Measurements from ENCODE around the gene METTL14. TPM values are rescaled to one million over a fixed set of nuclear protein-coding genes. Genes with fewer than 3 reads are reported as not detected.

Gene METTL14
- total and polyA plus RNA-seq, 8 donors = 3.5 to 28.0 (median 16.5) TPM

DNA sequence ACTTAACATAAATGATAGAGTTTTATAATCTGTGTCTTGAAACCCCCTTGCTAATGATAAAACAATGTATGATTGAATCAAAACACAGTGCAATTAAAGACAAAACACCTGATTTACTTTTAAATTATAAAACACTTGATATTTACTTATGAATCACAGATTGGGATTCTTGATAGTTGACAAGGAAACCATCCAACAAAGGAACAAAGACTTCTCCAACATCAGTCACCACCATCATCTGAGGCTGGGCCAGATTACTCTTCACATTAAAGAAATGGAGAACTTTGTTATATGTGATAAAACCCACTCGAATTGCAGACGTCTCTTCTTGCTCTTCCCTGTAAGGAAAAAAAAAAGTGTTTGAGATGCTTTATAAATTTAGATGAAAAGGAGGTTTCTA, 67.4 kb downstream of the METTL14 start:
- peaks cover 0 to 22% (median 10%) of the 10 kb centered on the region in 3 donors for H3K36me3 ChIP-seq
- FAIRE-seq = no peak
- H3K4me3 ChIP-seq = no peak overlapping the region
- peaks cover 0 to 26% (median 15%) of the 10 kb centered on the region in 3 donors for H3K4me1 ChIP-seq
- no peaks in the 10 kb centered on the region for H3K9me3 ChIP-seq
- no peaks in the 10 kb centered on the region for H3K27me3 ChIP-seq
- intact Hi-C loops (cut with DNase I) = no loop called here
- TF ChIP-seq, protein P1, sequence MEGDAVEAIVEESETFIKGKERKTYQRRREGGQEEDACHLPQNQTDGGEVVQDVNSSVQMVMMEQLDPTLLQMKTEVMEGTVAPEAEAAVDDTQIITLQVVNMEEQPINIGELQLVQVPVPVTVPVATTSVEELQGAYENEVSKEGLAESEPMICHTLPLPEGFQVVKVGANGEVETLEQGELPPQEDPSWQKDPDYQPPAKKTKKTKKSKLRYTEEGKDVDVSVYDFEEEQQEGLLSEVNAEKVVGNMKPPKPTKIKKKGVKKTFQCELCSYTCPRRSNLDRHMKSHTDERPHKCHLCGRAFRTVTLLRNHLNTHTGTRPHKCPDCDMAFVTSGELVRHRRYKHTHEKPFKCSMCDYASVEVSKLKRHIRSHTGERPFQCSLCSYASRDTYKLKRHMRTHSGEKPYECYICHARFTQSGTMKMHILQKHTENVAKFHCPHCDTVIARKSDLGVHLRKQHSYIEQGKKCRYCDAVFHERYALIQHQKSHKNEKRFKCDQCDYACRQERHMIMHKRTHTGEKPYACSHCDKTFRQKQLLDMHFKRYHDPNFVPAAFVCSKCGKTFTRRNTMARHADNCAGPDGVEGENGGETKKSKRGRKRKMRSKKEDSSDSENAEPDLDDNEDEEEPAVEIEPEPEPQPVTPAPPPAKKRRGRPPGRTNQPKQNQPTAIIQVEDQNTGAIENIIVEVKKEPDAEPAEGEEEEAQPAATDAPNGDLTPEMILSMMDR (IDR thresholded peaks at IDR 0.05) = no peak
- no peak for DNase-seq
- H3K27ac ChIP-seq = no peak overlapping the region
- 61 to 71% methylated on average over 2 of the region's 2 CpGs for WGBS, 2 donors
- ATAC-seq = no peak

DNA sequence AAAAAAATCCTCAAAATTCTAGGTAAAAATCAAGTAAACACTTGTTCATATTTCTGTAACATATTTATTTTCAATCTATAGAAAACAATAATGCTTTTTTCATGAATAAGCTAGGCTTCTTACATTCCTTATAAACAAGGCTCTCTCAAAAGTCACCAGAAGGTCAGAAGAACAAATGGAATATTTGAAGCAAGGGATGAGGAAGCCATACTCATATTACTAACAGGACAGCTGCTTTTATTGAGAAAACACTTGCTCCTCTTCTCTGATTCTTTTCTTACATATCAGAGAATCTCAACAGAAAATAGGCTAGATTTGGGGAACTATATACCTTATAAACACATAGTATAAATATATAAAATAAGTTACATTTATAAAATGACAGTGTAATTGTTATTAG, 67.9 kb downstream of the METTL14 start:
- no peak for DNase-seq
- peaks cover 0 to 22% (median 10%) of the 10 kb centered on the region in 3 donors for H3K36me3 ChIP-seq
- no peak overlapping the region for H3K4me3 ChIP-seq
- TF ChIP-seq, protein P1 (IDR thresholded peaks at IDR 0.05) = no peak
- H3K4me1 ChIP-seq = peaks cover under 1 to 26% (median 20%) of the 10 kb centered on the region in 3 donors
- no peak overlapping the region for H3K27ac ChIP-seq
- no peak for FAIRE-seq
- H3K9me3 ChIP-seq = no peaks in the 10 kb centered on the region
- H3K27me3 ChIP-seq = no peaks in the 10 kb centered on the region
- no peak for ATAC-seq
- intact Hi-C loops (cut with DNase I) = no loop called here

DNA sequence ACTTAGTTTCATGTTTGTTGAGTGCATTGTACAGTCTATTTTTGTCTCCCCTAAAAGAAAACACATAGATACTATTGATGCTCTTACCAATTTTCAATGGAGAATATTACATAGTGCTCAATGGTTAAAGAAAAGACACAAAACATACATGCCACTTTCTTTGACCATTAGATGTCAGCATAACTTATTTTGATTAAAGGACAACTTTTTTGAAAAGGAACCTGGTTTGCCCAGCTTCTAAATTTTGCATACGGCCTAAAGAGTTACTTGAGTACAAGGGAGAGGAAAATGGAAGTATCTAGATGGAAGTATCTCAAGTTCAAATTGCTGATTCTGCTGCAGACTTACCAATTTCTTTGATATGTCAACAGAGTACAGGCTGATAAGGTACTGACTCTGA, 68.5 kb downstream of the METTL14 start:
- 64 to 76% methylated on average over 1 of the region's 1 CpG for WGBS, 2 donors
- Histone ChIP-seq H3K27me3 (no peaks in the 10 kb centered on the region), H3K4me1 (peaks cover 5 to 27% (median 25%) of the 10 kb centered on the region in 3 donors), H3K4me3 (no peak overlapping the region), H3K27ac (no peak overlapping the region), H3K36me3 (peaks cover 0 to 22% (median 10%) of the 10 kb centered on the region in 3 donors), H3K9me3 (no peaks in the 10 kb centered on the region)
- ATAC-seq = peak in 1 of 4 donors; percentile 31
- no peak for FAIRE-seq
- intact Hi-C loops (cut with DNase I) = no loop called here
- TF ChIP-seq, protein P1 (IDR thresholded peaks at IDR 0.05) = no peak
- no peak for DNase-seq

DNA sequence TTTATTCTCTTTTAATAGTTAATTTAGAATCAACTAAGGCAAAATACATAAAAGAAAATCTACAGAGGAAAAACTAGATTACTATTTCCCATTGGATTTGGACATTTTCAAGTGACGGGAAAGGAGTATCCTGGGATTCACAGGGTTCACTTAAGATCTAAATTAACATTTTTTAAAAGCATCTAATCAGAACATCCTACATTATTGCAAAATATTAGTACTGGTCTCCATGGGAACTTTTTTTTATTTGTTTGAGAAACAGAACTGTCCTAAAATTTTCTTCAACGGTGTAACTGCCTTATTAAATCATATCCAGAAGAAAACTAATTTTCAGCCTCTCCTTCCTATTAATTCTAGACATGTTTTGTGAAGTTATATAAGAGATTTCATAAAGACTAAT, 69.7 kb downstream of the METTL14 start:
- no peak overlapping the region for H3K27ac ChIP-seq
- intact Hi-C loops (cut with DNase I) = no loop called here
- peaks cover 0 to 22% (median 10%) of the 10 kb centered on the region in 3 donors for H3K36me3 ChIP-seq
- ATAC-seq (no peak), FAIRE-seq (peak; percentile 32), DNase-seq (no peak)
- H3K9me3 ChIP-seq = no peaks in the 10 kb centered on the region
- no peak overlapping the region for H3K4me3 ChIP-seq
- TF ChIP-seq, protein P1 (IDR thresholded peaks at IDR 0.05) = no peak
- peaks cover 5 to 34% (median 25%) of the 10 kb centered on the region in 3 donors for H3K4me1 ChIP-seq
- 71 to 78% methylated on average over 2 of the region's 2 CpGs for WGBS, 2 donors
- H3K27me3 ChIP-seq = no peaks in the 10 kb centered on the region

DNA sequence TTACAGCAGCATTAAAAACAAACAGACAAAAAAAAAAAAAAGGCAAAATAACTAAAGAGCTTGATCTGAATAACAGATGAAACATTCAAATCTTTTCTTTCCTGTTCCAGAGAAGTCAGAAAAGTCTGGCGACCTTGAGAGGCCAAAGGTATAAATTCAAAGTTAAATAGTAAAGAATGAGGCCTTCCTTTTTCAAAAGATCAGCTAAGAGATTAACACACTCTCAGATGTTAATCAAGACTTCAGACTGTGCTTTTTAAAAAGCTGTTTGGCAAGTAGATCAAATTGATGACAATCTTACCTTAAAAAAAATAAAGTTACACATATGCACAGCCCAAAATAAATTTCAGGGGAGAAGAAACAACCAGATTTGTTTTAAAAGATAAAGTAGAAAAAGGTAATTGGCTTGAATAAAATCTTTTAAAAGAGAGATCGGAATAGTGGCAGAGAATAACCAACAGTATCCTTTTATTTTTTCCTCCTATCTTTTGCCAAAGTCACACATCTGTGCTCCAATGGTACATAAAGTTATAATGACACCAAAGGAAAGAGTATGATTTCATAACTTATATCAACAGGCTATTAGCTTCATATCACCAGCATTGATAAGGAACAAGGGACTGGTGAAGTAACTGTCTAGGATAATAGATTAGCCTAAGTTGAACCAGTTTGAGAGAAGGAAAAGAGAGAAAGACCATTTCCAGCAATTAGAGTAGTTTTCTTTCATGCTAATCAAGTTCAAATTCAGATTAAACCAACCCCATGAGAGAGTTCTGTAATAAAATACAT, 70.4 kb downstream of the METTL14 start:
- H3K4me1 ChIP-seq = peaks cover 5 to 34% (median 25%) of the 10 kb centered on the region in 3 donors
- 59 to 68% methylated on average over 2 of the region's 2 CpGs for WGBS, 2 donors
- TF ChIP-seq, protein P1 (IDR thresholded peaks at IDR 0.05) = no peak
- intact Hi-C loops (cut with DNase I) = no loop called here
- no peaks in the 10 kb centered on the region for H3K9me3 ChIP-seq
- ATAC-seq (peak in 3 of 4 donors; percentile 28 to 52 (median 36)), FAIRE-seq (peak; percentile 54), DNase-seq (no peak)
- H3K36me3 ChIP-seq = peaks cover 0 to 14% (median 7%) of the 10 kb centered on the region in 3 donors
- no peak overlapping the region for H3K4me3 ChIP-seq
- H3K27ac ChIP-seq = peak overlapping the region in 1 of 4 donors; percentile 20
- H3K27me3 ChIP-seq = no peaks in the 10 kb centered on the region
